Left lung (tissue), 10 donors: ENCODE measurements around the gene PLA2G4C. TPM values are rescaled to one million over a fixed set of nuclear protein-coding genes. Genes with fewer than 3 reads are reported as not detected.

Experiments used
- ATAC-seq: fragments of 200-7000 bp; cut with Tn5 transposase; one replicate; pipeline ENCODE4 v1.9.1; 2020; ENCODE audit warnings: moderate library complexity
- DNase-seq, 4 donors: peaks; one replicate each; pipeline ENCODE4 v3.0.0-alpha.2; 2013 to 2020
- H3K27ac ChIP-seq, 2 donors: fragments of 200-600 bp; sonication (generic) in 1 of 2; one replicate each; pipeline versions ENCODE4 v1.5.0 to v1.8.0; 2020 to 2021
- H3K27me3 ChIP-seq, 2 donors: fragments of 200-600 bp; sonication (generic) in 1 of 2; one replicate each; pipeline versions ENCODE4 v1.5.0 to v1.8.0; 2020 to 2021
- H3K36me3 ChIP-seq, 2 donors: fragments of 200-600 bp; sonication (generic) in 1 of 2; one replicate each; pipeline versions ENCODE4 v1.5.0 to v1.8.0; 2020 to 2021
- H3K4me1 ChIP-seq, 2 donors: fragments of 200-600 bp; one replicate each; pipeline ENCODE4 v1.8.0; 2021
- H3K4me3 ChIP-seq, 2 donors: fragments of 200-600 bp; sonication (generic) in 1 of 2; one replicate each; pipeline versions ENCODE4 v1.5.0 to v1.8.0; 2020 to 2021; ENCODE audit warnings: mild to moderate bottlenecking in 1 of 2
- H3K9me3 ChIP-seq, 2 donors: fragments of 200-600 bp; sonication (generic) in 1 of 2; one replicate each; pipeline versions ENCODE4 v1.5.0 to v1.8.0; 2020 to 2021
- intact Hi-C, 2 donors: fragments of 100-400 bp; cut with DNase I; formaldehyde crosslinking; loops; one replicate each; pipeline versions ENCODE4 v1.11.2 to v1.14.2; 2022
- polyA plus RNA-seq, 6 donors: library from polyadenylated mRNA; unstranded; fragments of 120-200 nt; gene quantifications; one replicate each; pipeline ENCODE4 v1.2.1, GENCODE V29; 2013; ENCODE audit not compliant: insufficient read length in 6 of 6
- total RNA-seq, 2 donors: library from RNA; stranded (reverse); fragmentation: NEBNext Ultra II Directional; extraction: Animal tissue kit (Norgen Biotek cat#: 25700); gene quantifications; one replicate each; pipeline ENCODE4 v1.2.1, GENCODE V29; 2021
- TF ChIP-seq, protein P1 (sequence below), 2 donors: fragments of 200-600 bp; sonication (generic) in 1 of 2; IDR thresholded peaks; one replicate each; pipeline versions ENCODE4 v1.5.0 to v1.8.0; 2021; ENCODE audit warnings: antibody characterized with exemption in 2 of 2
- donor health status: DM: no; HTN: yes; CAD: no.
- donor health status: DM: no; HTN: no; CAD: no.

The PLA2G4C gene
- total and polyA plus RNA-seq, 8 donors = 6.6 to 17.3 (median 10.7) TPM

DNA sequence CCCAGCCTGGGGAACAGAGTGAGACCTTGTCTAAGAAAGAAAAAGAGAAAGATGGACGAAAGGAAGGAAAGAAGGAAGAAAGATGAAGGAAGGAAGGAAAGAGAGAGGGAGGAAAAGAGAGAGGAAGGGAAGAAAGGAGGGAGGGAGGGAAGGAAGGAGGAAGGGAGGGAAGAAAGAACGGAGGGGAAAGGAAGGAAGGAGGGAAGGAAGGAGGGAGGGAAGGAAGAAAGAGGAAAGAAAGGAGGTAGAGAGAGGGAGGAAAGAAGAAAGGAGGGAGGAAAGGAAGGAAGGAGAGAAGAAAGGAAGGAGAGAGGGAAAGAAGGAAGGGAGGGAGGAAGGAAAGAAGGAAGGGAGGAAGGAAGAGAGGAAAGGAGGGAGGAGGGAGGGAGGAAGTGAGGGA, 87.6 kb downstream of the PLA2G4C start:
- no peaks in the 10 kb centered on the region for H3K4me1 ChIP-seq
- no peaks in the 10 kb centered on the region for H3K9me3 ChIP-seq
- DNase-seq = no peak
- no peak for ATAC-seq
- H3K27ac ChIP-seq = no peak overlapping the region
- no peak overlapping the region for H3K4me3 ChIP-seq
- H3K36me3 ChIP-seq = no peaks in the 10 kb centered on the region
- TF ChIP-seq, protein P1, sequence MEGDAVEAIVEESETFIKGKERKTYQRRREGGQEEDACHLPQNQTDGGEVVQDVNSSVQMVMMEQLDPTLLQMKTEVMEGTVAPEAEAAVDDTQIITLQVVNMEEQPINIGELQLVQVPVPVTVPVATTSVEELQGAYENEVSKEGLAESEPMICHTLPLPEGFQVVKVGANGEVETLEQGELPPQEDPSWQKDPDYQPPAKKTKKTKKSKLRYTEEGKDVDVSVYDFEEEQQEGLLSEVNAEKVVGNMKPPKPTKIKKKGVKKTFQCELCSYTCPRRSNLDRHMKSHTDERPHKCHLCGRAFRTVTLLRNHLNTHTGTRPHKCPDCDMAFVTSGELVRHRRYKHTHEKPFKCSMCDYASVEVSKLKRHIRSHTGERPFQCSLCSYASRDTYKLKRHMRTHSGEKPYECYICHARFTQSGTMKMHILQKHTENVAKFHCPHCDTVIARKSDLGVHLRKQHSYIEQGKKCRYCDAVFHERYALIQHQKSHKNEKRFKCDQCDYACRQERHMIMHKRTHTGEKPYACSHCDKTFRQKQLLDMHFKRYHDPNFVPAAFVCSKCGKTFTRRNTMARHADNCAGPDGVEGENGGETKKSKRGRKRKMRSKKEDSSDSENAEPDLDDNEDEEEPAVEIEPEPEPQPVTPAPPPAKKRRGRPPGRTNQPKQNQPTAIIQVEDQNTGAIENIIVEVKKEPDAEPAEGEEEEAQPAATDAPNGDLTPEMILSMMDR (IDR thresholded peaks at IDR 0.05) = no peak
- H3K27me3 ChIP-seq = peaks cover 0 to 29% of the 10 kb centered on the region in 2 donors
- intact Hi-C loops = no loop called here

DNA sequence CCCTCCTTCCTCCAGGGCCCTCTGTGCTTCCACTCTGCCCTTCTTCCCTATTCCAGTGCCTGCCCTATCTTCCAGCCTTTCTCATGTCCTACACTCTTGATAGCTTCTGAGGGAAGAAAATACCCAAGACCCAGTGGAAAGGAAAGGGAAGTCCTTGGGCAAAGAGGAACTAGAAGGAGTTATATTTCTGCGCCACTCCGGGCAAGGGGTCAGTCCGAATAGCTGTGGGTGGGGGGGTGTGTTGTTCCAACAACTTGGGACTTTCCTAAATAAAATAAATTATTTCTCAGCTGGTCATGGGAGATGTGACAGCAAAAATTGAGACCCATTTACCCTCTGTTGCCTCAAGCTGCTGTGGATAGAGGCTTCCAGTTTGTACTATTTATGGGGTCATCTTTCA, 89.9 kb downstream of the PLA2G4C start:
- ATAC-seq (no peak), DNase-seq (no peak)
- Histone ChIP-seq H3K9me3 (no peaks in the 10 kb centered on the region), H3K36me3 (no peaks in the 10 kb centered on the region), H3K27ac (no peak overlapping the region), H3K4me1 (no peaks in the 10 kb centered on the region), H3K27me3 (peaks cover 0 to 41% of the 10 kb centered on the region in 2 donors), H3K4me3 (no peak overlapping the region)
- TF ChIP-seq, protein P1 (IDR thresholded peaks at IDR 0.05) = no peak
- intact Hi-C loops = no loop called here

DNA sequence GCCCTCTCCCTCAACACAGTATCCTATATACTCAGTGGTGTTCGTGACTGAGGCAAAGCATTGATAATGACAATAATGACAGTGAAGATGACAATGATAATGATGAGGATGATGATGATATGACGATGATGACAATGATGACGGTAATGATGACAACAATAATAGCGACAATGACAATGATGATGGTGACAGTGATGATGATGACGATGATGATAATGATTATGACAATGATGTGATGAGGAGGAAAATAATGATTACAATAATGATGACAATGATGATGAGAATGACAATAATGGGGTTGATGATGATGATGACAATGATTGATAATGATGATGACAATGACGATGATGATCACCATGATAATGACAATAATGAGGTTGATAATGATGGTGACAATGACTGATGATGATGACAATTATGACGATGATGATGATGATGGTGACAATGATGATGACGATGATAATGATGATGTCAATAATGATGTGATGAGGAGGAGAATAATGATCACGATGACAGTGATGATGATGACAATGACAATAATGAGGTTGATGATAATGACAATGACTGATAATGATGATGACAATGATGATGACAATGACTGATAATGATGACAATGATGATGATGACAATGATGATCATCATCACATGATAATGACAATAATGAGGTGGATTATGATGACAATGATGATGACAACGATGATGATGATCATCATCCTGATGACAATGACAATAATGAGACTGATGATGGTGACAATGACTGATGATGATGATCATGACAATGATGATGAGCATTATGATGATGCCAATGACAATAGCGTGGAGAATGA, 99.5 kb downstream of the PLA2G4C start:
- Histone ChIP-seq H3K36me3 (no peaks in the 10 kb centered on the region), H3K27ac (no peak overlapping the region), H3K9me3 (no peaks in the 10 kb centered on the region), H3K27me3 (peaks cover 0 to 13% of the 10 kb centered on the region in 2 donors), H3K4me1 (no peaks in the 10 kb centered on the region), H3K4me3 (no peak overlapping the region)
- TF ChIP-seq, protein P1 (IDR thresholded peaks at IDR 0.05) = no peak
- DNase-seq (peak in 2 of 4 donors; percentile 3 to 17), ATAC-seq (no peak)
- intact Hi-C loops = no loop called here

DNA sequence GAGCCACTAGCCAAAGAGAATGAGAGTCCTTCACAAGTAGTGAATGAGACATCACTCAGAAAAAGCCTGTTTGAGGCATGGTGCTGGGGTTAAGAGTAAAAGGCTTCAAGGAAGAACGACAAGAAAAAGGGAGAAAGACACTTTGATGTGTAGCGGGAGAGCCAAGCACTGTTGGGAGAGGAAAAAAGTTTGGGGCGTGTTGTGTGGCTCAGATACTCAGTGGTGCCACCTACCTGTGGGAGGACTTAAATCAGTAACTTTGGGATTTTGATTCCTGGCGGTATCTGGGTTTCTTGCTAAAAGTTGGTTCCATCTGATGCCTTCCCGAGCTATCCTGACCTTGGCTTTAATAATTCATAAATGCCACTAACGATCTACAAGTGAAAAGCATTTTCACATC, 103.9 kb downstream of the PLA2G4C start:
- no peaks in the 10 kb centered on the region for H3K36me3 ChIP-seq
- H3K27me3 ChIP-seq = peaks cover 0 to 15% of the 10 kb centered on the region in 2 donors
- TF ChIP-seq, protein P1 (IDR thresholded peaks at IDR 0.05) = no peak
- H3K4me1 ChIP-seq = no peaks in the 10 kb centered on the region
- no peak for DNase-seq
- ATAC-seq = no peak
- no peak overlapping the region for H3K27ac ChIP-seq
- H3K9me3 ChIP-seq = no peaks in the 10 kb centered on the region
- intact Hi-C loops = no loop called here
- H3K4me3 ChIP-seq = no peak overlapping the region

DNA sequence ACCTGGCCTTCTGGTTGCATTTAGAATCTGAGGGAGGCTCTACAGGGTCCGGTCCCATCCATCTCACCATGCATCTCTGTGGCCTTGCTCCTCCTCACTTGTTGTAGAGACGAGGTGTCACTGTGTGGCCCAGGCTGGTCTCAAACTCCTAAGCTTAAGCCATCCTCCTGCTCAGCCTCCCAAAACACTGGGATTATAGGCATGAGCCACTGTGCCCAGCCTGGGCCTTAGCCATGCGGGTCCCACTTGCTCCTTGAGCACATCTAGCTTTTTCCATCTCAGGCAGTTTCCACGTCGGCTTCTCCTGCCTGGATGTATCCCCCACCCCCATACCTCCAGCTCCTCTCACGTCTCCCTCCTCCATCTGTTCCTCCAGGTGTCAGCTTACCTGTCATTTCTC, 106.4 kb downstream of the PLA2G4C start:
- Histone ChIP-seq H3K4me3 (no peak overlapping the region), H3K9me3 (no peaks in the 10 kb centered on the region), H3K27ac (no peak overlapping the region), H3K36me3 (no peaks in the 10 kb centered on the region), H3K27me3 (peaks cover 0 to 15% of the 10 kb centered on the region in 2 donors), H3K4me1 (no peaks in the 10 kb centered on the region)
- ATAC-seq = no peak
- TF ChIP-seq, protein P1 (IDR thresholded peaks at IDR 0.05) = no peak
- intact Hi-C loops = no loop called here
- DNase-seq = no peak
